OCI-LY7 (cell line): ENCODE results near the gene GIMAP7.

ENCODE experiments used
- EZH2phosphoT487 ChIP-seq: fragments of 200-600 bp; sonication (generic); IDR thresholded peaks from 2 replicates; pipeline ENCODE4 v1.6.1; 2018; ENCODE audit warnings: low read depth, borderline replicate concordance, mild to moderate bottlenecking, mixed run types, antibody characterized with exemption, low read length, moderate library complexity, mixed read lengths
- TF ChIP-seq, protein P1 (sequence below): fragments of 200-600 bp; sonication (generic); conservative IDR thresholded peaks from 2 replicates; pipeline ENCODE4 v1.5.1; 2014; ENCODE audit warnings: mild to moderate bottlenecking, antibody characterized with exemption, low read length, moderate library complexity, mixed read lengths

DNA sequence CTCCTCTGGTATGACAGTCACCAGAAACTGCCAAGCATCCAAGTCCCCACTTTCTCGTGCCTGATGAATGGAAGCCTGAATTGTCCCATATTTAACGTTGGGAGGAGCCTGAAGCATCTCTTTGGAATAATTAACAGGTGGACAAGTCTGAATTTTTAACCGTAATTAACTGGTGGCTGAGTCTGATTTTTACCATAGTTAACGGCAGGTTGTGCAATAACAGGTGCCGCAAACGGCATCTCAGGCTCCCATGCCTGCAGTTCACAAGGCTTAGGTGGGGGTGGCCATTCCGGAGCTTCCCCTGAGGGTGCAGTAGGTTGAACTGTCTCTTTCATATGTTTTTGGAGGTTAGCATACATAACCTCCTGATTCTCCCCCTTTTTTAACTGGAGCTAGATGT is 50.6 kb downstream of the GIMAP7 start:
- TF ChIP-seq, protein P1, sequence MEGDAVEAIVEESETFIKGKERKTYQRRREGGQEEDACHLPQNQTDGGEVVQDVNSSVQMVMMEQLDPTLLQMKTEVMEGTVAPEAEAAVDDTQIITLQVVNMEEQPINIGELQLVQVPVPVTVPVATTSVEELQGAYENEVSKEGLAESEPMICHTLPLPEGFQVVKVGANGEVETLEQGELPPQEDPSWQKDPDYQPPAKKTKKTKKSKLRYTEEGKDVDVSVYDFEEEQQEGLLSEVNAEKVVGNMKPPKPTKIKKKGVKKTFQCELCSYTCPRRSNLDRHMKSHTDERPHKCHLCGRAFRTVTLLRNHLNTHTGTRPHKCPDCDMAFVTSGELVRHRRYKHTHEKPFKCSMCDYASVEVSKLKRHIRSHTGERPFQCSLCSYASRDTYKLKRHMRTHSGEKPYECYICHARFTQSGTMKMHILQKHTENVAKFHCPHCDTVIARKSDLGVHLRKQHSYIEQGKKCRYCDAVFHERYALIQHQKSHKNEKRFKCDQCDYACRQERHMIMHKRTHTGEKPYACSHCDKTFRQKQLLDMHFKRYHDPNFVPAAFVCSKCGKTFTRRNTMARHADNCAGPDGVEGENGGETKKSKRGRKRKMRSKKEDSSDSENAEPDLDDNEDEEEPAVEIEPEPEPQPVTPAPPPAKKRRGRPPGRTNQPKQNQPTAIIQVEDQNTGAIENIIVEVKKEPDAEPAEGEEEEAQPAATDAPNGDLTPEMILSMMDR, result no peak
- no peak for TF ChIP-seq EZH2phosphoT487
